IPS-NIHi7 (cell line): ENCODE results near the gene FAM161B.
A peak's percentile ranks its signal among the peaks of the same experiment; 100 is the strongest.
"Not testable (repeated sequence)": the region's sequence is repeated elsewhere in the genome, so short reads cannot be mapped to it uniquely, and the experiment has no call there.

Experiments
- DNase-seq: peaks from one replicate; pipeline ENCODE4 v3.0.0; 2012; ENCODE audit warnings: mixed read lengths; ENCODE audit errors: extremely low spot score

The FAM161B gene

DNA sequence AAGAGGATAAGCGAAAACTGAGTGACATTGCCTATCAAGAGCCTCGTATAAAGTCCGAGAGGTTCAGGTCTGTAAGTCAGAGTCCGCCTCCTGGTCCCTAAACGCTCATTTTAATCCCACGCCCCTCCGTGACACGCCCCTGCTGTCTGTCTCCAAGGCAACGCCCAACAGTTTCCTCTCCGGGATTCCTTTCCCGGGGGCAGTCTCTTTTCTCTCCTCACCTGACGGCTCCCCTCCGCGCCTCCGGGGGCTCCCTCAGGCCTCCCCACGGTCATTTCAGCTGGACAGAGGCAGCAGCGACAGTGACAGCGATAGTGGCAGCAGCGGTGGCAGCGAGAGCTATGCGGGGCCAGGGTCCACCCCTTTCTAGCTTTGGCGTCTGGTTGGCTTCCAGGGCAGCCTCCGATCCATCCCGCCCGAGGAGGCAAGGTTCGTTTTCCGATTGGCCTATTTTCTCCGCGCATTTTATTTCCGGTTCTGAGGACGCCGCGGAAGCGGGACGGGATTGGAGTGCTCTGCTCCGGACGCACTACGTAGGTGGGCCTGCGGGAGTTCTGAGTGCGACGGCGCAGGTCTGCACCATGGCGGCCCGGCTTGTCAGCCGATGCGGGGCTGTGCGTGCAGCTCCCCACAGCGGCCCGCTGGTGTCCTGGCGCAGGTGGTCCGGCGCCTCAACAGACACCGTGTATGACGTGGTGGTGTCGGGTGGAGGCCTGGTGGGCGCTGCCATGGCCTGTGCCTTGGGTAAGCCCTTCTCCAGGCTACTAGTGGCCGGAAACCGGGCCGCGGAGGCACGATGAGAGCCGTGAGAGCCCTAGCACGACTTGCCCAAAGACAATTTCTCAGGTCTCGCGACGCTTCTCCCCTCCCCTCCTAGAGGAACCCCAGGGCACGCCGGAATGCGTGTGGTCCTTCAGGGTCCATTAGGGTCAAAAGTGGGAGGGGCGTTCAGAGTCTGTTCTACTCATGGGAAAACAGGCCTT, at the start of gene FAM161B, which contains the start of gene COQ6:
FAM161B (minus strand) TSS at position 343 of the 983 bp plus-strand sequence; CDS start at position 275, 68 bp downstream.
COQ6 (plus strand) TSS at position 551 of the 983 bp plus-strand sequence; CDS start at position 582, 31 bp downstream.
- DNase-seq = peak; percentile 93

DNA sequence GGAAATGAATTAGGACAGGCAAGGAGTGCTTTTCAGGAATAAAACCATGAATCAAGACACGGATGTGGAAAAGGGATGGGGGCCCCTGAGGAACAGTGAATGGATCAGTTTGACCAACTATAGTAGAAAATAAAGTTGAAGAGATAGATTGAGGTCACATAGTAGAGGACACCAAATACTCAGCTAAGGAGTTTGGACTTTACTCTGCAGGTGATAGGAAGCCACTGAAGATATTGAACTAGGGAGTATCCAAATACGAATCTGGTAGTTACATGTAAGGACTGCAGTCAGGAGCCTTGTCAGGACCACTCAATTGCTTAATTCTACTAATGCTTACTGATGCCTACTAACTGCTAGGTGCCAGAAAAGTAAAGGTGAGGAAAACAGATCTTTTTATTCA, 48.8 kb upstream of the FAM161B start:
- no peak for DNase-seq

DNA sequence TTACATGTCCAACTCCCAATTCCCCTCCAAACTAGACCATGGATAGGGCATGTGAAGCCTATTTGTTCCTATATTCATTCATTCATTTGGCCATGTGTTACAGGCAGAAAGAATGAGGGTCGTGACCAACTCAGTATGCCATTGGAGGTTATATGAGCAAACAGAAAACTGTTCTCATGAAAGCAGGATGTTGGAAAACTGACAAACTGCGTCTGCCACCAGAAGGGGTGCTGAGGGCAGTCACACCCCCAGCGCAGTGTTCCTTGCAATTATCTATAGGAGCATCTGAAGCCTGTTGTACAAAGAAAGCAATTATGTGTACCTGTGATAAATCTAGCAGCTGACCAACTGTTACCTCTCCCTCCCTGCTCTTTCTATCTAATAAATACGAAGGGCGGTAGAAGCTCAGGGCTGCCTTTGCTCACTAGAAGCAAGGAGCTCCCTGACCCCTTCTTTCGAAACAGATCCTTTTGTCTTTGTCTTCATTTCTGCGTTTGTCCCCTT, 48.1 kb upstream of the FAM161B start:
- no peak for DNase-seq

DNA sequence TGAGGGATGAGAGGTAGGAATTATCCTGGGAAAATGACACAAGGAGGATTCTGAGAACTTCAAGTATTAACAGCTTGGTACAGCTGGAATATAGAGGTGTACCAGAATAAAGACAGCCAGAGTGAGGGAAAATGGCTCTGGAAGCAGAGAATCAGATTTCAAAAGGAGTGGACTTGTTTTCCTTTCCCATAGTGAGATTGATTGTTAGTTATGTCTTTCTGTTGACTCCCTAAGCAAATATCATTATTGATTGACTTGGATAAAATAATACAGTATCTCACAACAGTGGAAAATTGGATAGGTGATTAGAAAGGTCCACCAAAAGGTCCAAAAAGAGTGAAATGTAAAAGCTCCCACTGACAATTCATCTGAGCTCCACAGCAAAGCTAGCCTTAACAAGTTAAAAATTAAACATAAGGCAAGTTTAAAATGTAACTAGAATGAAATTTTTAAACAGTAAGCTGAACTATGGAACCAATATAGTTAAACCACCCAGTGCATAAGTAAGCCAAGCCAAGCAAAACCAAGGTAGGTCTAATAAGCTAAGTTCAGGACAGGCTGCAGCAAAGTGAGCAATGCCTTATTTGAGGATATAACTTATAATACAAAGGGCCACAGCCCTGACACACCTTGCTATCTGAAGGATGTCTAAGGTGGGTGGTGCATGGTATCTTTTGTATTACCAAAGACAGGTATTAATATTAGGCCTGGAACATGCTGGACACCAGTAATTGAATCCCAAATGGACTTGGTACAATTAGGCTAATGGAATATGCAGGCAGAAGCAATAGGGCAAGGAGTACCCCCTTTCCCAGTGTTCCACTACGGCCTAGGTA, 47.4 kb upstream of the FAM161B start:
- no peak for DNase-seq

DNA sequence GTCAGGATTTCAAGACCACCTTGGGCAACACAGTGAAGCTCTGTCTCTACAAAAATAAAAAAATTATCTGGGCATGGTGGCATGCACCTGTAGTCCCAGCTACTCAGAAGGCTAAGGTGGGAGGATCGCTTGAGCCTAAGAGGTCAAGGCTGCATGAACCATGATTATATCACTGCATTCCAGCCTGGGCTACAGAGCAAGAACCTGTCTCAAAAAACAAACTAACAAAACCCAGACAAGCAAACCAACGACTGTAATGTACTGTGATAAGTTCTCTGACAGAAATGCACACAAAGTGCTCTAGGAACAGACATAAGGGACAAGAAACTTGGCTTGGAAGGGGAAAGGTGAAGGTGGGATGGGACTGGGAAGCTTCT, 46.8 kb upstream of the FAM161B start:
- DNase-seq = no peak

GRCh38 chr14:73995977-73996378, 46.1 kb upstream of the FAM161B start:
- DNase-seq = no peak

- not testable (repeated sequence) for DNase-seq
These were observed 45.0 kb upstream of the FAM161B start for GRCh38 chr14:73994926-73995325.

DNA sequence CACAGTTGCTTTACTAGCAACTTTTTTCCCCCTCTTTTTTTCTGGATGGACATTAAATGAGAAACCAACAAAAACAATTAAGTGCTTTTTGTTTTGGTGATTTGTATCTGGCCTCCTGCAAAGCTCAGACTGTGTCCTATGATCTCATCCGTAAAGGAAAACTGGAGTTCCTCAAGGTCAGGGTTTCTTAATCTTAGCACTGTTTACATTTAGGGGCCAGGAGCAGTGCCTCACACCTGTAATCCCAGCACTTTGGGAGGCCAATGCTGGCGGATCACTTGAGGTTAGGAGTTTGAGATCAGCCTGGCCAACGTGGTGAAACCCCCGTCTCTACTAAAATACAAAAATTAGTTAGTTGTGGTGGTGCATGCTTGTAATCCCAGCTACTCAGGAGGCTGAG, 41.2 kb upstream of the FAM161B start:
- no peak for DNase-seq

DNA sequence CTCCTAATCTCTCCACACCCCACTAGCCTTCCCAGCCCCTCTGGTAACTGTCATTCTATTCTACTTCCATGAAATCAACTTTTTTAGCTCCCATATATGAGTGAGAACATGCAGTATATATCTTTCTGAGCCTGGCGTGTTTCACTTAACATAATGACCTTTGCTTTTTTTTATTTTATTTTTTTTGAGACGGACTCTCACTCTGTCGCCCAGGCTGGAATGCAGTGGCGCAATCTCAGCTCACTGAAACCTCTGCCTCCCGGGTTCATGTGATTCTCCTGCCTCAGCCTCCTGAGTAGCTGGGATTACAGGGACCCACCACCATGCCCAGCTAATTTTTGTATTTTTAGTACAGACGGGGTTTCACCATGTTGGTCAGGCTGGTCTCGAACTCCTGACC, 38.8 kb upstream of the FAM161B start:
- not testable (repeated sequence) for DNase-seq

DNA sequence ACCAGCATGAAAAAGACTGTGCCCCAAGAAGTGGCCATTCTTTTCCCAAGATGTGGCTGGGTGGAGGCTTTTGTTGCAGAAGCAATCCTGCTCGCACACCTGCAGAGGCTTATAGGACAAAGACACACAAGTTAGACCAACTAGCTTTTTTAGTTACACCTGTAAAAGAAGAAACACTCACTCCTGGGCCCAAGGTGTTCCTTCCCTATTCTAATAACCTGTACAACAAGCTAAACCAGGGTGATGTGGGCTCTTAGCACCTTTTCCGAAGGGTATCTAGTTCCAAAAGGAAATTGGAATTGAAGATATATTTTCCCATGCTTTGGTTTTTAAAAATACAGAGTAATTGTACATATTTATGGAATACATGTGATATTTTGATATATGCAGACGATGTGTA, 38.2 kb upstream of the FAM161B start:
- DNase-seq = no peak

GRCh38 chr14:73977896-73978295, 28.0 kb upstream of the FAM161B start:
- DNase-seq = no peak

DNA sequence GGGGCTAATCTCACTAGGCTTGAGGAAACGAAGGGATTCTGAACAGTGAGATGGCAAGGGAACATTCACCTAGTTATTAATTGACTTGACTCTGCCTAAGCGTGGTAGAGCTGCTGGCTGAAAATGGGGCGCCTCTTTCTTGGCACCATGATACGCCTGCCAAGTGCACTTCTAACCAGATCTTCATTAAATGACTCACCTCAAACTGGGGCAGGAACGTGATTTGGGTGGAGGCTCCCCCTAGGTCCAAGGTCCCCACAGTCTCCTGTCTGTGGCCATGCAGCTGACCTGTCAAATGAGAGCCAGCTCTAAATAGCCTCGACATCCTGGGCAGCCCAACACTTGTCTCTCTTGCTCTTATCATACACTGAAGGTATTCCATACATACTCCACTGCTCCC, 26.2 kb upstream of the FAM161B start:
- no peak for DNase-seq

DNA sequence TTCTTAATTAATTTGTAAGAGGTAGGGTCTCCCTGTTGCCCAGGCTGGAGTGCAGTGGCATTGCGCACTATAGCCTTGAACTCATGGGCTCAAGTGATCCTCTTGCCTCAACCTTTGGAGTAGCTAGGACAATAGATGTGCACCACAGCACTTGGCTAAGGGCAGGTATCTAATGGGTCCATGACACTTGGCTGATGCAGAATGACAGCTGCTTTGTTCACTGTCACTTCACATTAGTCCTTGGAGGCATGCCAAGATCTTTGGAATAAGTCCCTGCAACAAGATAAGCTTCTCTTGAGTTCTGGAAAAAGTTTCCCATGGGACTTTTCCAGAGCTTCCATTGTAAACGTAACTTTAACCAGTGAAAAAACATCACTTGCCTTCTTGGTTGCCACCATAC, 23.6 kb upstream of the FAM161B start:
- no peak for DNase-seq

- DNase-seq = no peak
These were observed 19.0 kb upstream of the FAM161B start for GRCh38 chr14:73968885-73969284.

- DNase-seq = no peak
These were observed 15.3 kb upstream of the FAM161B start for GRCh38 chr14:73965216-73965615.

- no peak for DNase-seq
These were observed 11.3 kb upstream of the FAM161B start for GRCh38 chr14:73961192-73961591.

DNA sequence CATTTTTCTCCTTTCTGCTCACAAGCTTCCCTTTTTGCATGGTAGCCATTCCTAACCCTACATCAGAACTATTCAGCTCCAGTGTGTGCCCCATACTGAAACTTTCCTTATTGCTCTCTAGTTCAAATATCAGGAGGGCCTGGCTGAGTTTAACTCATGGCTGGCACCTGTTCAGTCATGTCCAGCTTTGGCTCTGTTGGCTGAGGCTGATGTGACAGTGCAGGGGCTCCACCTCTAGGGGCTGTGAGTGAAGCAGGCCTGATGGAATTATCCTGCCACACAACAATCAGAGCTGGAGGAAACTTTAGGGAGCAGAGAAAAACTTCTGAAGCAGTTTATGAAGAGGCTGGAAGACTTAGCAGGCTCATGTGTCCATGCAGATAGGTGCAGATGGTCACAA, 8.7 kb upstream of the FAM161B start:
- no peak for DNase-seq

DNA sequence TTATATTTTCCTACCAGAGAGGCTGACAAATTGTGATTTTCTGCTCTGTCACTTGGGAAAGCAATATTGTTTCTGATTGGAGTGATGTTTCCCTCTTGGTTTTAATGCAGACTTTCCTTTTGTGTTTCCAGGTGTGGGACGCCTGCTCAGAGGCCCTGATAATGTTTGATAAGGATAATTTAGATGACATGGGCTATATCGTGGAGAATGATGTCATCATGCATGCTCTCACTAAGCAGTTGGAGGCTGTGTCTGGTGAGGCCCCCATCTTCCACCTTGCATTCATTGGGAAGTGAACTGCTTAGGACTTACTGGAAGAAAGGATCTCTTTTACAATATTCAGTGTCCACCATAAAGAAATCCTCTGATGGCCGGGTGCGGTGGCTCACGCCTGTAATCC, 5.8 kb upstream of the FAM161B start:
- no peak for DNase-seq

GRCh38 chr14:73953731-73954130, 3.8 kb upstream of the FAM161B start:
- no peak for DNase-seq

DNA sequence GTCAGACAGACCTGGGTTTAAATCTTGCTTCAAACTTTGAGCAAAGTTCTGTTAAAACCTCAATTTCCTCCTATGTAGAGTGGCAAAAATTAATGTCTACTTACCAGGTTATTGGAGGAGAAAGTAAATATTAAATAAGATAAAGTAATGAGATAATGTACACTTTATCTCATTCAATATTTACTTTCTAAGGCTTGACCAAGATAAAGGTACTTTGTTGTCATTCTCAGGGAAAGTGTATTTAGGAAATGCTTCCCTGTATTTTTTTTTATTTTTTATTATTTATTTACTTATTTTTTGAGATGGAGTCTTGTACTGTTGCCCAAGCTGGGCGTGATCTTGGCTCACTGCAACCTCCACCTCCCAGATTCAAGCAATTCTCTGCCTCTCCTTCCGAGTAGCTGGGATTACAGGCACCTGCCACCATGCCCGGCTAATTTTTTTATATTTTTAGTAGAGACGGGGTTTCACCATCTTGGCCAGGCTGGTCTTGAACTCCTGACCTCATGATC, 4.7 kb downstream of the FAM161B start:
- DNase-seq = no peak

- no peak for DNase-seq
These were observed 5.3 kb downstream of the FAM161B start for GRCh38 chr14:73944432-73945158.
